ENCODE results near the gene LRRC26.
A peak's percentile ranks its signal among the peaks of the same experiment; 100 is the strongest.

The LRRC26 gene, protein sequence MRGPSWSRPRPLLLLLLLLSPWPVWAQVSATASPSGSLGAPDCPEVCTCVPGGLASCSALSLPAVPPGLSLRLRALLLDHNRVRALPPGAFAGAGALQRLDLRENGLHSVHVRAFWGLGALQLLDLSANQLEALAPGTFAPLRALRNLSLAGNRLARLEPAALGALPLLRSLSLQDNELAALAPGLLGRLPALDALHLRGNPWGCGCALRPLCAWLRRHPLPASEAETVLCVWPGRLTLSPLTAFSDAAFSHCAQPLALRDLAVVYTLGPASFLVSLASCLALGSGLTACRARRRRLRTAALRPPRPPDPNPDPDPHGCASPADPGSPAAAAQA

GRCh38 chr9:137169896-137170358, at the start of gene LRRC26:
Gene LRRC26, minus strand, starts transcription at chr9:137170051. Its CDS starts 108 bp downstream, at chr9:137169943.
- H3K4me3 Mint-ChIP-seq = no peak within 1 kb of the TSS
- peaks cover 15% of the 10 kb centered on the region for H3K27me3 Mint-ChIP-seq
- no peaks in the 10 kb centered on the region for H3K36me3 Mint-ChIP-seq (ENCODE audit: low read depth)
- H3K27ac Mint-ChIP-seq = no peak within 1 kb of the TSS
- no peaks in the 10 kb centered on the region for H3K9me3 Mint-ChIP-seq
- peaks cover 4% of the 10 kb centered on the region for H3K4me1 Mint-ChIP-seq (ENCODE audit: low read depth)

GRCh38 chr9:137218754-137219271, 49.0 kb upstream of the LRRC26 start:
- Mint-ChIP-seq H3K27me3 (no peaks in the 10 kb centered on the region), H3K4me3 (no peak overlapping the region), H3K4me1 (ENCODE audit: low read depth) (peaks cover 2% of the 10 kb centered on the region), H3K9me3 (no peaks in the 10 kb centered on the region), H3K27ac (no peak overlapping the region), H3K36me3 (ENCODE audit: low read depth) (no peaks in the 10 kb centered on the region)

DNA sequence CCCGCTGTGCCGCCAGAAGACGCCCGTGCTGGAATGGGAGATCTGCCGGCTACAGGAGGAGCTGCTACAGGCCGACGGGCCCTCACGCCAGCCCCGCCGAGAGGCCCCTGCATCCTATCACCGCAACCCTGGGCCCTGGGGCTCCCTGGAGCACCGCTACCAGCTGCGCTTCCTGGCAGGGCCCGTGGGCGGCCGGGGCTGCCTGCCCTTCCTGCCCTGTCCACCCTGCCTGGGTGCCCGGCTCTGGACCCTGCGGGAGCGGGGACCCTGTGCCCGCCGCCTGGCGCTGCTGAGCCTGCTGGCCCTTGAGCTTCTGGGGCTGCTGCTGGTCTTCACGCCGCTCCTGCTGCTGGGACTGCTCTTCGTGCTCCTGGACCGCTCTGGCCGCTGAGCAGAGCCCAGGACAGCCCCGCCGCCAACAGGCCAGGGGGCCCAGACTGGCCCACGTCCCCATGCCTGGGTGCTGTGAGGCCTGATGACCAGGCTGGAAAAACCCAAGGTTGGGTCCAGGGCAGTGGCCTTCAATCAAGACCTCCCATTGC, 48.4 kb upstream of the LRRC26 start:
- Mint-ChIP-seq H3K36me3 (ENCODE audit: low read depth) (no peaks in the 10 kb centered on the region), H3K4me3 (no peak overlapping the region), H3K9me3 (no peaks in the 10 kb centered on the region), H3K4me1 (ENCODE audit: low read depth) (no peaks in the 10 kb centered on the region), H3K27ac (no peak overlapping the region), H3K27me3 (no peaks in the 10 kb centered on the region)

- H3K4me1 Mint-ChIP-seq (ENCODE audit: low read depth) = no peaks in the 10 kb centered on the region
- peaks cover 4% of the 10 kb centered on the region for H3K36me3 Mint-ChIP-seq (ENCODE audit: low read depth)
- H3K27me3 Mint-ChIP-seq = no peaks in the 10 kb centered on the region
- H3K4me3 Mint-ChIP-seq = no peak overlapping the region
- no peak overlapping the region for H3K27ac Mint-ChIP-seq
- no peaks in the 10 kb centered on the region for H3K9me3 Mint-ChIP-seq
These were observed 47.7 kb upstream of the LRRC26 start for GRCh38 chr9:137217276-137218211.

- Mint-ChIP-seq H3K27ac (no peak overlapping the region), H3K27me3 (no peaks in the 10 kb centered on the region), H3K4me1 (ENCODE audit: low read depth) (no peaks in the 10 kb centered on the region), H3K36me3 (ENCODE audit: low read depth) (peaks cover 4% of the 10 kb centered on the region), H3K9me3 (no peaks in the 10 kb centered on the region), H3K4me3 (no peak overlapping the region)
These were observed 46.5 kb upstream of the LRRC26 start for GRCh38 chr9:137216188-137216965.

DNA sequence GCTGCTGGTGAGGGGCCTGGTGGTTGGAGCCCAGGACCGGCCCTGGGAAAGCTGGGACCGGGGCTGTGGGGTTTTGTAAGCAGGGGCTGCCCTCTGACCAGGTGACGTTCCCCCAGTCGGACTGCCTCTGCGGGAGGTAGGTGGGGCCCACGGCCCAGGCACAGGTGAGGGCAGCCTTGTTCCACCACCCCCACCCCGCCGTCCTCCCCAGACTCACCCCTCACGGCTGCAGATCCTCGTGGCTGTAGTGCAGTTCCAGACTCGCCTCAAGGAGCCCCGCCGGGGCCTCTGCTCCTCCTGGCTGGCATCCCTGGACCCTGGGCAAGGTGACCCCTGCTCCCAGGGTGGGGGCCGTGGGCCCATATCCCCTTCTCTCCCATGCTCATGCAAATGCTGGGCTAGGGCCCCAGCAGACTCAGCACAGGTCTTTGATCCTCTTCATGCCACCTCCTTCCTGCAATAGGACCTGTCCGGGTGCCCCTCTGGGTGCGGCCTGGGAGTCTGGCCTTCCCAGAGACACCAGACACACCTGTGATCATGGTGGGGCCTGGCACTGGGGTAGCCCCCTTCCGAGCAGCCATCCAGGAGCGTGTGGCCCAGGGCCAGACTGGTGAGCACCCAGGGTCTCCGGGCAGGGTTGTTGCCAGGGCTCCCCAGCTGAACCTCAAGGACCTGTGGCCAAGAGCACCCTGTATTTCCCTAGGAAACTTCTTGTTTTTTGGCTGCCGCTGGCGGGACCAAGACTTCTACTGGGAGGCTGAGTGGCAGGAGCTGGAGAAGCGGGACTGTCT, 45.5 kb upstream of the LRRC26 start:
- no peak overlapping the region for H3K27ac Mint-ChIP-seq

GRCh38 chr9:137214620-137215019, 44.8 kb upstream of the LRRC26 start:
- H3K27me3 Mint-ChIP-seq = no peaks in the 10 kb centered on the region
- H3K4me3 Mint-ChIP-seq = no peak overlapping the region
- no peaks in the 10 kb centered on the region for H3K4me1 Mint-ChIP-seq (ENCODE audit: low read depth)
- H3K27ac Mint-ChIP-seq = no peak overlapping the region
- peaks cover 4% of the 10 kb centered on the region for H3K36me3 Mint-ChIP-seq (ENCODE audit: low read depth)
- H3K9me3 Mint-ChIP-seq = no peaks in the 10 kb centered on the region

More for the DNA sequence above, 45.5 kb upstream of the LRRC26 start:
- H3K36me3 Mint-ChIP-seq (ENCODE audit: low read depth) = peaks cover 4% of the 10 kb centered on the region
- H3K9me3 Mint-ChIP-seq = no peaks in the 10 kb centered on the region
- H3K4me1 Mint-ChIP-seq (ENCODE audit: low read depth) = no peaks in the 10 kb centered on the region
- H3K4me3 Mint-ChIP-seq = no peak overlapping the region
- H3K27me3 Mint-ChIP-seq = no peaks in the 10 kb centered on the region

DNA sequence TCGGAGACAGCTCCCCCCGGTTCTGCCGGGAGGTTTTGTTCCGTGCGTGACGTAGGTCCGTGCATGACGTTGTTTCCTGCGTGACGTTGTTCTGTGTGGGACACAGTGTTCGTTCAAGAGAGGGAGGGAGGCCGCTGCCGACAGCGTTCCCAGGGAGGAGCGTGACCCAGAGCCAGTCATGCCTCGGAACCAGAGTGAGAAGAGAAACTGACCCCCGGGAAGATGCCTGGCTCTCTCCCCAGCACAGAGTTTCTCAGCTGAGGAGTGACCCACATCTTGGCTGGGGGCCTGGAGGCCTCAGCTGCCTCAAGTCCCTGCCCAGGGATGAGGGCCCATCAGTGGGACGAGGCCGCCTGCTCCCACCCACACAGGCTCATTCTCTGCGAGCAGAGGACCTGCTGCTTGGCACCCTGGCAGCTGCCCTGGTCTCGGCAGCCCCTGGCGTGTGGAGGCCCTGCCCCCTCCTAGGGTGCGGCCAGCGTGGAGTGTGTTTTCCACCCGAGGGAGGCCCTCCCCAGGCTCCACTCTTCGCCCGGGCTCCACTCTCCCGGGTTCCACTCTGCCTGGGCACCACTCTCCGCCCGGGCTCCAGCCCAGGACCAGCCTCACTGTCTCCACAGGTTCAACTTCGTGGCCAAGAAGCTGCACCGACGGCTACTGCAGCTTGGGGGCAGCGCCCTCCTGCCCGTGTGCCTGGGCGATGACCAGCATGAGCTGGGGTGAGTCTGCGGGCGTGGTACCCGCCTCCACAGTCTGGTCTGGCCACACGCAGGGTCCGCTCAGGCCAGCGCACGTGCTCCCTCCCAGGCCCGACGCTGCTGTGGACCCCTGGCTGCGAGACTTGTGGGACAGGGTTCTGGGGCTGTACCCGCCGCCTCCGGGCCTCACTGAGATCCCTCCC, 43.6 kb upstream of the LRRC26 start:
- H3K4me3 Mint-ChIP-seq = no peak overlapping the region
- peaks cover 13% of the 10 kb centered on the region for H3K36me3 Mint-ChIP-seq (ENCODE audit: low read depth)
- H3K9me3 Mint-ChIP-seq = no peaks in the 10 kb centered on the region
- no peaks in the 10 kb centered on the region for H3K27me3 Mint-ChIP-seq
- H3K4me1 Mint-ChIP-seq (ENCODE audit: low read depth) = no peaks in the 10 kb centered on the region
- no peak overlapping the region for H3K27ac Mint-ChIP-seq

- H3K9me3 Mint-ChIP-seq = no peaks in the 10 kb centered on the region
- no peak overlapping the region for H3K27ac Mint-ChIP-seq
- peaks cover 2% of the 10 kb centered on the region for H3K4me1 Mint-ChIP-seq (ENCODE audit: low read depth)
- no peaks in the 10 kb centered on the region for H3K27me3 Mint-ChIP-seq
- peaks cover 17% of the 10 kb centered on the region for H3K36me3 Mint-ChIP-seq (ENCODE audit: low read depth)
- no peak overlapping the region for H3K4me3 Mint-ChIP-seq
These were observed 42.7 kb upstream of the LRRC26 start for GRCh38 chr9:137212520-137212919.

GRCh38 chr9:137211532-137211931, 41.7 kb upstream of the LRRC26 start:
- H3K4me3 Mint-ChIP-seq = no peak overlapping the region
- no peak overlapping the region for H3K27ac Mint-ChIP-seq
- peaks cover 12% of the 10 kb centered on the region for H3K4me1 Mint-ChIP-seq (ENCODE audit: low read depth)
- H3K36me3 Mint-ChIP-seq (ENCODE audit: low read depth) = peaks cover 27% of the 10 kb centered on the region
- no peaks in the 10 kb centered on the region for H3K27me3 Mint-ChIP-seq
- no peaks in the 10 kb centered on the region for H3K9me3 Mint-ChIP-seq

DNA sequence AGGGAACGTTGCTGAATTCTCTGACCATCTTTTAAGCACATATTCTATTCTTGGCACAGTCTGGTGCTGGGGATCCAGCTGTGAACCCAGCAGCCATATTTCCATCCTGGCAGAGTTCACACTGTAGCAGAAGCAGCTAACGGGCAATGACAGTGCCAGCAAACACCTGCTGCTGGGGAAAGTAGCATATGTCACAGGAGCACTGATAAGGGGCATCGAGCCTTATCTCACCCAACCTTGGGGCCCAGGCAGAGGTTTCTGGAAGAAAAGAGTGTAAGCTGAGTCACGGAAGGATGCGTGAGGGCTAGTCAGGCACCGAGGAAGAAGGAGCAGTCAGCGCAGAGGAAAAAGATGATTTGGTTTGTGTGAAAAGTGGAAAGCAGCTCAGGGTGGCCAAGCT, 36.8 kb upstream of the LRRC26 start:
- H3K36me3 Mint-ChIP-seq (ENCODE audit: low read depth) = peaks cover 26% of the 10 kb centered on the region
- H3K4me3 Mint-ChIP-seq = peak overlapping the region; percentile 93
- peak overlapping the region; percentile 93 for H3K27ac Mint-ChIP-seq
- no peaks in the 10 kb centered on the region for H3K9me3 Mint-ChIP-seq
- no peaks in the 10 kb centered on the region for H3K27me3 Mint-ChIP-seq
- peaks cover 44% of the 10 kb centered on the region for H3K4me1 Mint-ChIP-seq (ENCODE audit: low read depth)

DNA sequence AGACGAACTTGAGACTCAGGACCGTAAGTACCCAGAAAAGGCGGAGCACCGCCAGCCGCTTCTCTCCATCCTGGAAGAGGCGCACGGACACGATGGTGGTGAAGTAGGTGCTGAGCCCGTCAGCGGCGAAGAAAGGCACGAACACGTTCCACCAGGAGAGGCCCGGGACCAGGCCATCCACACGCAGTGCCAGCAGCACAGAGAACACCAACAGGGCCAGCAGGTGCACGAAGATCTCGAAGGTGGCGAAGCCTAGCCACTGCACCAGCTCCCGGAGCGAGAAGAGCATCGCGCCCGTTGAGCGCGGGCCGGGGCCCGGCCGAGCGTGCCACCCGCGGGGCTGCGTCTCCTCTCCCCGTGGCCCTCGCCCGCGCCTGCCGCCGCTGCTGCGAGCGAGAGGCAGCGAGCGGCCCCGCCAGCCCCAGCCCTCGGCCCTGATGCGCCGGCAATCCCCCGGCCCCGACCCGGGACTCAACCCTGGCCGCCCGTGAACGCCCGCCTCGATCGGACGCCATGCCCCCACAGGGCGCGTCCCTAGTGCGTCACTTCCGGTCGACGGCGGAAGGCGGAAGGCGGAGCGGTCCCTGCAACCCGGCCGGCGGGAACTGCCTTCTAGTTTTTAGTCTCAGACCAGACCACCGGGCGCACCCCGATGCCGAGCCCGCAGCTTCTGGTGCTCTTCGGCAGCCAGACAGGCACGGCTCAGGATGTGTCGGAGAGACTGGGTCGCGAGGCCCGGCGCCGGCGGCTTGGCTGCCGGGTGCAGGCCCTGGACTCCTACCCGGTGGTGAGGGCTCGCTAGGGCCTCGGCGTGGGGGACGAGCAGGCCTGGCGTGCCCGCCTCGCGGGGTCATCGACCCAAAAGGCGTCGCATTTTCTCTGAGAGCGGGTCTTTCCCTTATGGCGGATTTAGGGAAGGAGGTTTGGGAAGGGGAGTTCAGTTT, 35.5 kb upstream of the LRRC26 start, which contains the start of the genes NDOR1 and TMEM203:
Gene NDOR1 (plus strand): TSS at position 575 of the 944 bp plus-strand sequence. CDS start 78 bp downstream, at position 653.
Gene TMEM203 (minus strand): TSS at position 523 of the 944 bp plus-strand sequence. CDS start 234 bp downstream, at position 289.
- Mint-ChIP-seq H3K27ac (peak within 1 kb of the TSS; percentile 94), H3K27me3 (no peaks in the 10 kb centered on the region), H3K4me1 (ENCODE audit: low read depth) (peaks cover 48% of the 10 kb centered on the region), H3K36me3 (ENCODE audit: low read depth) (peaks cover 26% of the 10 kb centered on the region), H3K9me3 (no peaks in the 10 kb centered on the region), H3K4me3 (peak within 1 kb of the TSS; percentile 93)
